GM18499 (cell line): ENCODE data around the gene CNN2.

Experiments
- ATAC-seq: cut with Tn5 transposase; IDR thresholded peaks from one replicate; pipeline ENCODE4 v1.9.1; 2021; ENCODE audit warnings: moderate number of reproducible peaks; ENCODE audit not compliant: insufficient read depth, unreplicated experiment

Gene CNN2

GRCh38 chr19:995051-995827, 31.2 kb upstream of the CNN2 start:
- no peak for ATAC-seq

DNA sequence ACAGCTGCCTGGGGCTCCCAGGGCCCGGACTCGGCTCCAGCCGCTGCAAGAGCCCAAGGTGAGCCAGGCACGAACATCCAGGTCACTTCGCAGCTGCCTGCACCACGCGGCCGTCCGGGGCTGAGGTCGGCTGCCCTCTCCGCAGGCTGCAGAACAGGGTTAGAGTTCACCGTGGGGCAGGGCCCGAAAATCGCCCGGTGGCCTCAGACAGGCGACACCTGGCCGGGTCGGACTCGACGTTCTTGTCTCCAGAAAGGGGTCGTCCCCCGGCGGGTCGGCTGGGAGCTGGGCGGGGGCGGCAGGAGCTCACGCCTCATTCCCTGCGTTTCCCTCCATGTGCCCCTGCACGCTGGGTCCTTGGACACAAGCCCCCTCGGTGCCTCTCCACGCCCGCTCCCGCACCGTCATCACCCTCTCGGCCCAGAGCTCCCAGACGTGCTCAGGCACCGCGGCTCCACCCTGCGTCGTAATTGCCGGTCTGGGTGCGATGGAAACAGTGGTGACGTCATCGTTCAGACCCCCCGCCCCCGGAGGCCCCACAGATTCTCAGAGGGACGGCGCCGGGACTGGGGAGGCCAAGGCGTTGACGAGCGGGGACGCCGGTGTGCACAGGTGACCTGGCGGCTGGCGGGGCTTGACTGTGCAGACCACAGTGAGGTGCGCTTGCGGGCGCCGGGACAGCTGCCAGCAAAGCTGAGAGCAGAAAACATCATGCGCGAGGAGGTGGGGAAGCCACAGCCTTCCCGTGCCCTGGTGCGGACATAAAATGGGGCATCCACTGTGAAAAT, 30.2 kb upstream of the CNN2 start:
- ATAC-seq, result no peak

DNA sequence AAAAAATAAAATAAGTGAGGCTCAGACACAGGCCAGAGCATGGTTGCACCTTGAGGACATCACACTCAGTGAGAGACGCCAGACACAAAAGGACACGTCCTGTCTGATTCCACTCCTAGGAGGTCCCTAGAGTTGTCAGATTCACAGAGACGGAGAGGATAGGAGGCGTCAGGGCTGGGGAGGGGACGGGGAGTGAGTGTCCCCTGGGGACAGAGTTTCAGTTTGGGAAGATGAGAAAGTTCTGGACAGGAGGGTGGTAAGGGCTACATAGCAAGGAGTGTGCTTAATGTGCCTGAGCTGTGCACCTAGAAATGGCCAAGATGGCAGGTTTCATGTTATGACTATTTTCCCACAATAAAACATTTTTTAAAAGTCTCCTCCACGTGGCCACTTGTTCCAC, 28.3 kb upstream of the CNN2 start:
- no peak for ATAC-seq

GRCh38 chr19:999379-999719, 27.1 kb upstream of the CNN2 start:
- ATAC-seq, result no peak

GRCh38 chr19:1000095-1000494, 26.3 kb upstream of the CNN2 start, which contains the start of gene GRIN3B:
Gene GRIN3B (plus strand): TSS chr19:1000419. CDS start chr19:1000438, 19 bp downstream.
- ATAC-seq, result no peak

GRCh38 chr19:1000591-1001537, 25.5 kb upstream of the CNN2 start:
- no peak for ATAC-seq

GRCh38 chr19:1001538-1002166, 24.8 kb upstream of the CNN2 start:
- ATAC-seq, result no peak

GRCh38 chr19:1002600-1002999, 23.8 kb upstream of the CNN2 start:
- no peak for ATAC-seq

DNA sequence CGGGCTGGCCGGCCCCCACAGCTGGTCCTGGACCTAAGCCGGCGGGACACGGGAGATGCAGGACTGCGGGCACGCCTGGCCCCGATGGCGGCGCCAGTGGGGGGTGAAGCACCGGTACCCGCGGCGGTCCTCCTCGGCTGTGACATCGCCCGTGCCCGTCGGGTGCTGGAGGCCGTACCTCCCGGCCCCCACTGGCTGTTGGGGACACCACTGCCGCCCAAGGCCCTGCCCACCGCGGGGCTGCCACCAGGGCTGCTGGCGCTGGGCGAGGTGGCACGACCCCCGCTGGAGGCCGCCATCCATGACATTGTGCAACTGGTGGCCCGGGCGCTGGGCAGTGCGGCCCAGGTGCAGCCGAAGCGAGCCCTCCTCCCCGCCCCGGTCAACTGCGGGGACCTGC, 23.1 kb upstream of the CNN2 start:
- no peak for ATAC-seq

DNA sequence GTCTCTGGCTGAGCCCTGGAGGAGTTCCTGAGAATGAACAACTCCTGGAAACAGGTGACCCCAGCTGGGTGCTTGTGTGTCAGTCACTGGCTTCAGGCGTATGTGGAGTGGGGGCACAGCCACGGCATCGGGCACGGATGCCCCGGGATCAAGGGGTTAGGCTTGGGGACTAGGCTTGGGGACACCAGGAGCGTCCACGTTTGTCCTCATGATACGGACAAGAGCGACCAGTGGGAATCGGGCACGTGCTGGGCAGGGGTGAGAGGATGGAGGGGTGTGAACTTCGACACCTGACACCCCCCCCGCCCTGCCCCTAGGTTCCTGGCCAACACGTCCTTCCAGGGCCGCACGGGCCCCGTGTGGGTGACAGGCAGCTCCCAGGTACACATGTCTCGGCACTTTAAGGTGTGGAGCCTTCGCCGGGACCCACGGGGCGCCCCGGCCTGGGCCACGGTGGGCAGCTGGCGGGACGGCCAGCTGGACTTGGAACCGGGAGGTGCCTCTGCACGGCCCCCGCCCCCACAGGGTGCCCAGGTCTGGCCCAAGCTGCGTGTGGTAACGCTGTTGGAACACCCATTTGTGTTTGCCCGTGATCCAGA, 22.1 kb upstream of the CNN2 start:
- ATAC-seq, result no peak

DNA sequence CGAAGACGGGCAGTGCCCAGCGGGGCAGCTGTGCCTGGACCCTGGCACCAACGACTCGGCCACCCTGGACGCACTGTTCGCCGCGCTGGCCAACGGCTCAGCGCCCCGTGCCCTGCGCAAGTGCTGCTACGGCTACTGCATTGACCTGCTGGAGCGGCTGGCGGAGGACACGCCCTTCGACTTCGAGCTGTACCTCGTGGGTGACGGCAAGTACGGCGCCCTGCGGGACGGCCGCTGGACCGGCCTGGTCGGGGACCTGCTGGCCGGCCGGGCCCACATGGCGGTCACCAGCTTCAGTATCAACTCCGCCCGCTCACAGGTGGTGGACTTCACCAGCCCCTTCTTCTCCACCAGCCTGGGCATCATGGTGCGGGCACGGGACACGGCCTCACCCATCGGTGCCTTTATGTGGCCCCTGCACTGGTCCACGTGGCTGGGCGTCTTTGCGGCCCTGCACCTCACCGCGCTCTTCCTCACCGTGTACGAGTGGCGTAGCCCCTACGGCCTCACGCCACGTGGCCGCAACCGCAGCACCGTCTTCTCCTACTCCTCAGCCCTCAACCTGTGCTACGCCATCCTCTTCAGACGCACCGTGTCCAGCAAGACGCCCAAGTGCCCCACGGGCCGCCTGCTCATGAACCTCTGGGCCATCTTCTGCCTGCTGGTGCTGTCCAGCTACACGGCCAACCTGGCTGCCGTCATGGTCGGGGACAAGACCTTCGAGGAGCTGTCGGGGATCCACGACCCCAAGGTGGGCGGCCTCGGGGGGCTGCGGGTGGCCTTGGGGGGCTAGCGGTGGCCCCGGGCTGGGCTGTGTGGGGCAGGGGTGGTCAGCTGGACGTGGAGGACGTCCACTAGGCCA, 21.4 kb upstream of the CNN2 start:
- ATAC-seq, result no peak

- ATAC-seq, result no peak
Observed at GRCh38 chr19:1006711-1007398, 19.6 kb upstream of the CNN2 start.

GRCh38 chr19:1007399-1008251, 18.8 kb upstream of the CNN2 start:
- no peak for ATAC-seq

- ATAC-seq, result no peak
Observed at GRCh38 chr19:1008268-1009040, 18.0 kb upstream of the CNN2 start.

GRCh38 chr19:1009041-1009980, 17.1 kb upstream of the CNN2 start:
- no peak for ATAC-seq
